HG03060 (cell line): ENCODE measurements around the gene FAM162A.
"Not testable (repeated sequence)": the region's sequence is repeated elsewhere in the genome, so short reads cannot be mapped to it uniquely, and the experiment has no call there.

ENCODE experiments used
- ATAC-seq: cut with Tn5 transposase; IDR thresholded peaks from one replicate; pipeline ENCODE4 v1.9.1; 2021; ENCODE audit warnings: low read depth, moderate number of reproducible peaks; ENCODE audit not compliant: unreplicated experiment

Gene FAM162A

DNA sequence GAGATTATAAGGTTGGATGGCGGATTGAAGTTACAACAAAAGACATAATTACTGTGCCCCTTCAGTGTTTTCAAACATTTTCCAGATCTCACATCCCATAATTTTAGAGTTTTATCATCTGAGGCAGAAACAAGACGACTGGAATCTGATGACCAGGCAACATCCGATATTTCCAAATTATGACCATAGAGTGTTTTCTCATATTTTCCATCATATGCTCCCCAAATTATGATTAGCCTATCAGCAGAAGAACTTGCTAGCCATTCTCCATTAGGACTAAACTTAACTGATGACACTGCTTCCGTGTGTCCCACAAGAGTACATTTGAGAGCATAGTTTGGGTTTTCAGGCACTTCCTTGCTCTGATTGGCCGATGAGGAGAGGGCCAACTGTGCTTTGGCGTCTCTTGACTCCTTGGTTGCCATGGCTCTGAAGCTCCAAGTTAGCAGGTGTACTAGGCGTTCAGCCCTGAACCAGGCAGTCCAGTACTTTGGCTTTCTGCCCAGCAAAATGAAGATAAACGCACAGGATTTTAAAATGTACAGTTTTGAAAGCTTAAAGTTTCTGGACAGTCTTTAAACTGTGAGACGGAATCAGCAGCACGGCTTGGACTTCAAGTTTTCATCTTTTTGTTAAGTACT lies 31.2 kb downstream of the FAM162A start:
- ATAC-seq, result no peak

DNA sequence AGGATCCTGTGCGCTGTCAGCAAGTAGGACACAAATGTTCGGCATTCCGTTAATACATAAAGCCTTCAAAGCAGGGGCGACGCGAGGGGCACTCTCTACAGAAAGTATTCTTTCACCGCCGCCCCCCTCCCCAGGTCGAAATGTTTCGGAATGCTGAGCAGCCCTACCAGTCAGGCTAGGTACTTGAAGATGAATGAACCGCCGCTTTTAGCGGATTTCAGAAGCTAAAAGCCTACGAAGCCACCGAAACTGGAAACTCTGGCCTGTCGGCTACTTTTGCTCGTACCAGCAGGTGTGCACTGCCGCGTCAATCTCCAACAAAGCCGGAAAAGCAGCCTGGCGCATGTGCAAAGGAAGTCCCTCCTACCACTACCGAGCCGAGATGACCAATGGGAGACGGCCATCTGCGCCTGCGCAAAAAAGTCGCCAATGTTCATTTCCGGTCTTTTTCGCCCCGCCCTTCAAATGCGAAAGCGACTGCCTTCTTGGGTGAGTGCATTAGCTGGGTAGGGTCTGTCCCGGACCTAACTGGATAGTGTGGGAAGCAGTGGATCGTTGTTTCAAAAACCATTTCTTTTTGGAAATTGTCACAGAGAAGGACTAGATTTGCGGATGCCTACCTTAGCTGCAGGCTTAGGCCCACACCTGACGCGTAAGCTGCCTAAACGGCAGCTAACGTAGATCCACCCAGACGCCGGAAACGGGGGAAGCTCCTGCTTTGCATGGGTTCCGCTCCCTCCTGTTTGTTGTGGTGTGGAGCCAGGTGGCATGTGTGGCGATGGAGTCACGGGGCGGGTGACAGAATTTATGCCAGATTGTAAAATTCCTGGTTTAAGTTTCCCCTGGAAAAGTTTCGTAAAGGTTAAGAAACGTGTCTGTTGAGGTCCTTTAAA lies 32.0 kb downstream of the FAM162A start, which contains the start of gene WDR5B:
TSS of gene WDR5B (minus strand) at position 301 of the 893 bp plus-strand sequence. CDS start 534 bp downstream, outside the sequence.
- peak; percentile 77 for ATAC-seq

GRCh38 chr3:122416966-122417365 lies 33.0 kb downstream of the FAM162A start:
- ATAC-seq, result no peak

GRCh38 chr3:122421101-122421500 lies 37.1 kb downstream of the FAM162A start:
- no peak for ATAC-seq

- no peak for ATAC-seq
These were observed 37.9 kb downstream of the FAM162A start for GRCh38 chr3:122421836-122422235.

- ATAC-seq, result no peak
These were observed 44.0 kb downstream of the FAM162A start for GRCh38 chr3:122427857-122428471.

DNA sequence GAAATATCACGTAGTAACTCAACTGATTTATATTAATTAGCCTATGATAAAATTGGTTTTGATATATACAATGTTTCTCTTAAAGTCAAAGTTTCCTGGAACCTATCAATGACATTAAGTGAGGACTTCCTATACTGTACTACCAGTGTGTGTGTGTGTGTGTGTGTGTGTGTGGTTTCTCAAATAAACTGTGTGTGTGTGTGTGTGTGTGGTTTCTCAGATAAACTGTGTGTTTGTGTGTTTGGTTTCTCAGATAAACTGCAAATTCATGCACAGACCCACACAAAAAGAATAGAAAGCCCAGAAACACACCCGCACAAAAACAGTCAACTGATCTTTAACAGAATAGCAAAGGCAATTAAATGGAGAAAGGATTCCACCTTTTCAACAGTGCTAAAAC lies 46.4 kb downstream of the FAM162A start:
- no peak for ATAC-seq

DNA sequence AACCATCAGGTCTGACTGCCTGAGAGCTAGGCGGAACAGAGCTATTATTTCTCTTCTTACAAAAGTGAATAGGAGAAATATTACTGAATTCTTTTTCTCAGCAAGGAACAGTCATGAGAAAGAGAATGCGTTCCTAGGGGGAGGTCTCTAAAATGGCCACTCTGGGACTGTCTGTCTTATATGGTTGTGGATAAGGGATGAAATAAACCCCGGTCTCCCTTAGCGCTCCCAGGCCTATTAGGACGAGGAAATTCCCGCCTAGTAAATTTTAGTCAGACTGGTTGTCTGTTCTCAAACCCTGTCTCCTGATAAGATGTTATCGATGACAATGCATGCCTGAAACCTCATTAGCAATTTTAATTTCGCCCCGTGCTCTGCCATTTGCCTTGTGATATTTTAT lies 52.0 kb downstream of the FAM162A start:
- ATAC-seq, result no peak

DNA sequence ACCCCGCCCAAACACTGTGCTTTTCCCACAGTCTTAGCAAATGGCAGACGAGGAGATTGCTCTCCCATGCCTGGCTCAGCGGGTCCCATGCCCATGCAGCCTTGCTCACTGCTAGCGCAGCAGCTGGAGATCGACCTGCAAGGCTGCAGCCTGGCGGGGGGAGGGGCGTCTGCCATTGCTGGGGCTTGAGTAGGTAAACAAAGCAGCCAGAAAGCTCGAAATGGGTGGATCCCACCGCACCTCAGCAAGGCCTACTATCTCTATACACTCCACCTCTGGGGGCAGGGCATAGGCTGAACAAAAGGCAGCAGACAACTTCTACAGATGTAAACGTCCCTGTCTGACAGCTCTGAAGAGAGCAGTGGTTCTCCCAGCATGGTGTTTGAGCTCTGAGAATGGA lies 59.1 kb downstream of the FAM162A start:
- ATAC-seq, result no peak

DNA sequence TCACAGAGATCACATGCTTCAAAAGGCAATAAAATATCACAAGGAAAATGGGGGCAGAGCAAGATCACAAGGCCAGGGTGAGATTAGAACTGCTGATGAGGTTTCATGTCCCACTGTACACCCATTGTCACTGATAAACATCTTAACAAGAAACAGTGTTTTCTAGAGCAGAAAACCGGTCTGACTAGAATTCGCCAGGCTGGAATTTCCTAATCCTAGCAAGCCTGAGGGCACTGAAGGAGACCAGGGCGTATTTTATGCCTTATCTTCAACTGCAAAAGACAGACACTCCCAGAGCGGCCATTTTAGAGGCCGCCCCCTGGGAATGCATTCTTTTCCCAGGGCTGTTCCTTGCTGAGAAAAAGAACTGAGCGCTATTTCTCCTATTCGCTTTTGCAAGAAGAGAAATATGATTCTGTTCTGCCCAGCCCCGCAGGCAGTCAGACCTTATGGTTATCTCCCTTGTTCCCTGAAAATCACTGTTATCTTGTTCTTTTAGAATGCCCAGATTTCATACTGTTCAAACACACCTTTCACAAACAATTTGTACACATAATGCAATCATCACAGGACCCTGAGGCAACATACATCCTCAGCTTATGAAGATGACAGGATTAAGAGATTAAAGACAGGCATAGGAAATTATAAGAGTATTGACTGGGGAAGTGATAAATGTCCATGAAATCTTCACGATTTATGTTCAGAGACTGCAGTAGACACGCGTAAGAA lies 59.9 kb downstream of the FAM162A start:
- not testable (repeated sequence) for ATAC-seq

- not testable (repeated sequence) for ATAC-seq
These were observed 60.5 kb downstream of the FAM162A start for GRCh38 chr3:122444491-122444887.

DNA sequence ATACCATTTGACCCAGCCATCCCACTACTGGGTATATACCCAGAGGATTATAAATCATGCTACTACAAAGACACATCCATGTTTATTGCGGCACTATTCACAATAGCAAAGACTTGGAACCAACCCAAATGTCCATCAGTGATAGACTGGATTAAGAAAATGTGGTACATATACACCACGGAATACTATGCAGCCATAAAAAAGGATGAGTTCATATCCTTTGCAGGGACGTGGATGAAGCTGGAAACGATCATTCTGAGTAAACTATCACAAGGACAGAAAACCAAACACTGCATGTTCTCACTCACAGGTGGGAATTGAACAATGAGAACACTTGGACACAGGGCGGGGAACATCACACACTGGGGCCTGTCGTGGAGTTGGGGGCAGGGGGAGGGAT lies 64.2 kb downstream of the FAM162A start:
- ATAC-seq, result not testable (repeated sequence)

DNA sequence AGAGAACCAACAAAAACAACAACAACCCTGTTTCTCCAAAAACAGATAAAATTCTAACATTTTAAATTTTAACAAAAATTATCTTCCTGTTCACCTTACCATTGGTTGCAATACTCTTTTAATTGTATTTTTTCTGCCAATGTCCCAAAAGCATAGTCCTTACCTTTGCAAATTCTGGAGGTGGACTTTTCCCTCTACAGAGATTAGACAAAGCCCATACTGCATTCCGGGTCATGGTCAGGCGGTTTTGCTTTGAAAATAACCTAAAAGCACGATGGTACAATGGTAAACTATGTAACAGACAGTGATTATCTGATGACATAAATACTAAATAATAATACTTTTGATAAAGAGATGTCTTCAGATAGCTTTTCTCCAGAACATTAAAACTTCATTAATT lies 67.4 kb downstream of the FAM162A start:
- no peak for ATAC-seq

DNA sequence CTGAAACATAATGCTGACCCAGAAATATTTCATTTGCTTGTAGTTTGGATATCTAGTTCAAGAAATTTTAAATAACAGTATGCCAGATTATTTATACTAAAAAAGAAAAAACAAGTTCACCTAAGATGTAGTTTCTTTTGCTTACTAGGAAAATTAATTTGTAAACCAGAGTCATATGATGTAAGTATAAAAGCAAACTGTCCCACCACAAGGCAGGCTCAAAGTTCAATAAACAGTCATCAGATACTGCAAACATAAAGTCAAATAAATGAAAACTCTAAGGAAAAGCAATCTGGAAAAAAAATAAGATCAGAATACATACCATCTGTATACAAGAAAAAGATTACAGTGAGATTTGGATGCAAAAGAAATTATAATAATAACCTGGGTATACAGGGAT lies 72.1 kb downstream of the FAM162A start:
- ATAC-seq, result no peak

DNA sequence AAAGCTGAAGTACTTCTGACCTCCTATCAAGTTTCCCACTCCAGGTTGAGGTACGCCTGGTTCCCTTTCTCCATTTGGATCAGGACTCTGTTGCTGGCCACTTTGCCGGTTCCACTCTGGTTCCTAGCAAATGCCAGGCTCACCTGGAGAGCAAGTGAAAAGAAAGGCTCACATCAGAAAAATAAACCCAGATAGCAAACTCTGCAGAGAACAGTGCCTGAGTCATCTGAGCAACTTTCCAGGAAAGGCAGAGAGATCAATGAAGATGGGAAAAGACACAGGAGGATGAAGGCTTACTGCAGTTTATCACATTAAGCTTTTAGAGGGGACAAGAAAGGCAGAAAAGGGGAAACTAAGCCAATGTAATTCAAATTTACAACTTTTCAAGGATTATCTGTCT lies 73.7 kb downstream of the FAM162A start:
- ATAC-seq, result no peak

DNA sequence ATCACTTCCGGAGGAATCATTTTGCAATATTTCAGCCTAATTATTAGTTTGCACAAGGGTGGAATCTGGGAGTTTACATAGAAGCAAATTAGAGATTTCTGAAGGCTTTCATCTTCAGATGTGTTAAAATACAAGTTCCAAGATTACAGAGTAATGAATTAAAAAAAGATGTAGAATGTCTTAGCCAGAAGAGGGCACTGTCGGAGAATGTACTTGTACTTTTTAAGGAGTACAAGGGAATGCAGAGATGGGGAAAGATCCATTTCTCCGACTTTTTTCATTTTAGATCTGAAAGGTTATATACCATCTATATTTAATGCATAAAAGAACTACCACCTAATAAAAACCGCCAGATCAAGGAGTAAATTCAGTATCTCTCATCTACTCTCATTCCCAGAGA lies 75.0 kb downstream of the FAM162A start:
- ATAC-seq, result no peak

DNA sequence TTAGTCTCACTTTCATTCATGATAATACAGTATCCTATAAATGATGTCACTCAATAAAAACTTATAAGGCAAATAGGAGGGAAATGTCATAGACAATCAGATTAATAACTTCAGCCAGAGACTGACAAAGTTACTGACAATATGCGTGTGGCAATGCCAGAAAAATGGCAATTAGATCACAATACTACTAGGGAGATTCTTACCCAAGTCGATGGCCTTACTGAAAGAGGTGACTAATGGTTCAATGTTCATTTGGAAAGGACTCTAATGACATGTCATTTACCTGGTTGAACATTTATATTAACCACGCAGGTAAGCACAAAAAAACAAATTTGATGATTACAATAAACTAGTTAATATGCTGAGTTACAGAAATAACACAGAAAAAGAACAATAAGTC lies 77.8 kb downstream of the FAM162A start:
- ATAC-seq, result no peak
